Activated T-cell treated with anti-CD3 and anti-CD28 coated beads, Interleukin-2, amount 50 U/mL, for 1 hour (primary cell): ENCODE results near the gene ASGR2.

Source experiments
- DNase-seq: peaks from one replicate; pipeline ENCODE4 v3.0.0-alpha.2; 2020

ASGR2 gene

GRCh38 chr17:7058831-7059447 is 55.7 kb downstream of the ASGR2 start:
- no peak for DNase-seq

GRCh38 chr17:7056386-7056785 is 58.2 kb downstream of the ASGR2 start:
- no peak for DNase-seq
